ENCODE measurements around the gene SLC18A3.

The SLC18A3 gene

DNA sequence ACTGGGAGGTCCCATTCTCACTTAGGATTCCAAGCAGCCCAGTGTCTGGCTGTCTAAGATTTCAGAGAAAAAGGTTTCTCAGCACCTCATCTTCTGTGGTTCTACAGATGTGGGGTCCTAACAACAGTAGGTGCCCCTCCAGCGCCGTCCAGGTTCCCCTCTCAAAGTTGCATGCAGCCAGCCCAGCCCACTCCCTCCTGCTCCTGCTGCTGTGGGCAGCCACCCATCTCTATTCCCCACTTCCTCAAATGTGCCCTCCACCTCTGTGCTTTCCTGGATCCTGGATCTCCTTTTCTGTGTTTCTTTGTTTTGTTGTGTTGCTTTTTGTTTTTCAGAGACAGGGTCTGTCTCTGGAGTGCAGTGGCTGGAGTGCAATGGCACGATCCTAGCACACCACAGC lies 13.3 kb upstream of the SLC18A3 start:
- DNase-seq, result no peak

DNA sequence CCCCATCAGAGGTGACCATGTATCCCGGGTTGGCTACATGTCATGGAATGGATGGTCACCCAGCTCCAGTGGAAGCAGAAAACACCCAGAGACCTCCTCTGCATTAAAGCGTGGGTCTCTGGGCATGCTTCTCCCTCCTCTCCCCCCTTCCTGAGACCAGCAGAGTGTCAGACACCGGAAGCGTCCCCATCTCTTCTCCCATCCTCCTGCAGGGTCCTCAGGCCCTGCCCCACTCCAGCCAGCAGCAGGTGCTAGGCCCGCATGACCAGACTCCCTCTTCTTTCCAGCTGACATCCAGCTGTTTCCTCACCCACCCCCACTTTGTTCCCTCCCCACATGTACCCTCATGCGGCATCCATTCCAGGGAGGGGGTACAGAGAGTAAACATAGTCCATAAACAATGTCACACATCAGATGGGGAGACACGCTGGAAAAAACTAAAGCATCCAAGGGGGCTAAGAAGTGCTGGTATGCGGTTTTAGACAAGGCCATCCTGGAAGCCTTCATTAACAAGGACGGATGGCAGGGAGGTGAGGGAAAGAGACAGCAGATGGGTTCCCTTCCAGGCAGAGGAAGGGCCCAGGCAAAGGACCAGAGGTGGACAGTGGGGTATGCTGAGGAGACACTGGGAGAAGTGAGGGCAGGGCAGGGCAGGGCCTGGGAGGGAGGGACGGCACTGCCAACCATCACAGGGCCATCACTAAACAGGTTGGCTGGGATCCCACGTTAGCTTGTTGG lies 12.5 kb upstream of the SLC18A3 start:
- DNase-seq, result no peak

DNA sequence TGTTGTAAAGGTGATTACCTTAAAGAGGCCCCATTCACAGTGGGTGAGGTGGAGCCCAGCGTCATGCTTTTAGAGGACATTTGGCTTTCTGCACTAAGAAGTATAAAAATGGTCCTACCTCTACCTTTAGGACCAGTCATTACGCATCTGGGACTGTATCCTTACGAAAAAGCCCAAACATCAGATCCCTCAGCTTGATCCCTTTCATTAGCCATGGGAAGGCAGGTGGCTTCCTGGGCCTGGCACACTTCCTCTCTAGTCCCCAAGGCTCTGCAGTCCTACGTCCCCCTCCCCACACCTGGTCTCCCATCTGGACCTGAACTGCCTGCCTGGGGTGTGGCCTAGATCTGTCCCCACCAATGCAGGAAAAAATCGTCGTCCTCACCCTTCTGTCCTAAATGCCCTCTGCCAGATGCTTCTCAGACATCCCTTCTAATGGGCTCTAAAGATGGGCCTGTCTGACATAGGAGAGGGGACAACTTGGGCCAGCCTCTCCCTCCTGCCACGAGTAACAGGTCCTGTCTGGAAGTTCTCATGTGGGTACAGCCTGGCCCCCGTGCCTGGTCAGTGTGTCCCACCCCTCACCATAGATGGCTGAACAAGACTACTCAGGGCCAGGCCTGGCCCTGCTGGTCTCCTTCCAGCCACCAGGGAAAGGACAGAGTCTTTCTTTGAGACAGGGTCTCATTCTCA lies 11.8 kb upstream of the SLC18A3 start:
- no peak for DNase-seq

DNA sequence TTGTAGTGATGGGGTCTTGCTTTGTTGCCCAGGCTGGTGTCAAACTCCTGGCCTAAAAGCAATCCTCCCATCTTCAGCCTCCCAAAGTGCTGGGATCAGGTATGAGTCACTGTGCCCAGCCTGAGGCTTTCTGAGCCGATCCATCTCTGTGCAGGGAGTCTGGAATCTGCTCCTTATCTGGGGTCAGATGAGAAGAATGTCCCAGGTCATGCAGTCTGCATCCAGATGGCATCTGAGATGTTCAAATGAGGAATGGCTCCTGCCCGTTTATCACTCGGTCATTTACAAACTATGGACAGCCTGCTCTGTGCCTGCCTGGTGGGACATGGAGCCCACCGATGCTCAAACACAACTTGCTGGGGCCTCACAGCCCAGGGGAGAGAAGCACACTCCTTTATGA lies 11.1 kb upstream of the SLC18A3 start:
- no peak for DNase-seq

DNA sequence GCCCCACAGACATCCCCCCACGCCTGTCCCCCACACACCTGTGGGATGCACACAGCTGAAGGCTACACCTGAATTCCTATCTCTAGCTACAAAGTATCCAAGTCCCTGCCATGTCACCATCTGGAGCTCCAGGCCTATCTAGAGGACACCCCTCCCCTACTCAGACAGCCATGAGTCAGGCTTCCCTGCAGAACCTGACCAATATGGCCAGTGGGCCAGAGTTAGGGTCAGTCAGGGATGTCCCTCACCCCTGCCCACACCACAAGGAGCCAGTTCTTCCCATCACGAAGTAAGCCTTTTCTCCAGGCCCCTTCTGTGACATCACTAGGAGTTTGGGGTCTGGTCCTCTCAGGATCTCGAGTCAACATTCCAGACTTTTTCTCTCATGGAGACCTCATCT lies 10.6 kb upstream of the SLC18A3 start:
- DNase-seq, result no peak

DNA sequence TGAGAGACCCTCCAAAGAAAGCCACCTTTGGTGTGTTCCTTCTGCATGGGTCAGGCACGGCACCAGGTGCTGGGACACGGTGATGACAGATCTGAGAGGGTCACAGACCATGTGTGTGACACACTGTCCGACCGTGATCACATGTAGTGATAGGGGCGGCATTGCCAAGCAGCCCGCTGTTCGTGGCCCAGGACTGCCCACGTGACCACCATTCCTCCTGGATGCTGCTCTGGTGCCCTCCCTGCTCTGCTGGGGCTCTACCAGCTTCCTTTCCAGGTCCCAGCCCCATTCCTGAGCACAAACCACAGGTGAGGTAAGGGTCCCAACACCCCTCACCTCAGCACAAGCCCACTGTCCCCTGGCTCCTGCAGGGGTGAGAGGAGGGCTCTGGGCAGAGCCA lies 10.1 kb upstream of the SLC18A3 start:
- no peak for DNase-seq

DNA sequence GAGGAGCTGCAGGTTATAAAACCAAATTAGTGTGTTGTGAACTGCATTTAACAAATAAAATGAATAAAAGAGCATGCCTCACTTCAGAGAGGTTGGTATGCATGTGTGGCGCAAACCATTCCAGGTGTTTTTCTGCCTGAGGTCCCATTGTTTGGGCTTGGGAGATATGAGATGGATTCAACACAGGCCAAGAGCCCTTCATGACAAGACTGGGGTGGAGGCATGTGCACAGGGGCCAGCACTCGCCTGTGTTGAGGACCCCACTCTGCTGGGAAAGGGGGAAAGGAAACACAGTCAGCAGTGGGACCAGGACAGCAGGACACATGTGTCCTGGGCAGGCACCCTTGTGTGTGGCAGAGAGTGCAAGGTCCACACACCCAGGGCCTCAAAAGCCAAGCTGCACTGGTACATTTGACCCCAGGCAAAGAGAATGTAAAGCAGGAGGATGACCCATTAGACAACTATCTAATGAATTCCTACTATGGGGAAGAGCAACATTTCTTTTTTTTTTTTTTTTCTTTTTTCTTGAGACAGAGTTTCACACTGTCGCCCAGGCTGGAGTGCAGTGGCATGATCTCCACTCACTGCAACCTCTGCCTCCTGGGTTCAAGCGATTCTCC lies 9.2 kb upstream of the SLC18A3 start:
- no peak for DNase-seq

DNA sequence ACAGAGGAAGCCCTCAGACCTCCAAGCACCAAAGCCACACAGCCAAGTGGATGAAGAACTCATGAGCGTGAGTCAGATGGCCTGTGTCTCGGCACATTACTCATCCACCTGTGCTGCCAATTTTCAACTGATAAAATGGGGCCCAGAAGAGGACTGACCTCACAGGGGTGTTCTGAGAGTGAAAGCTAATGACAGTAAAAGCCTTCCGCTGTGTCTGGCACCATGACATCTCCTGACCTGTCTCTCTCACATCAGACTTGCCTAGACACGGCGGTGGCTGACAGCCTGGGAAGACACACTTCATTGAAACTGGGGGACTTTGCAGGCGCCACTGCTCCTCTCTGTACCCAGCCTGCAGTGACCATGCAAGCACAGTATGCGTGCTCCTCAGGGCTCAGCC lies 8.3 kb upstream of the SLC18A3 start:
- DNase-seq, result no peak

DNA sequence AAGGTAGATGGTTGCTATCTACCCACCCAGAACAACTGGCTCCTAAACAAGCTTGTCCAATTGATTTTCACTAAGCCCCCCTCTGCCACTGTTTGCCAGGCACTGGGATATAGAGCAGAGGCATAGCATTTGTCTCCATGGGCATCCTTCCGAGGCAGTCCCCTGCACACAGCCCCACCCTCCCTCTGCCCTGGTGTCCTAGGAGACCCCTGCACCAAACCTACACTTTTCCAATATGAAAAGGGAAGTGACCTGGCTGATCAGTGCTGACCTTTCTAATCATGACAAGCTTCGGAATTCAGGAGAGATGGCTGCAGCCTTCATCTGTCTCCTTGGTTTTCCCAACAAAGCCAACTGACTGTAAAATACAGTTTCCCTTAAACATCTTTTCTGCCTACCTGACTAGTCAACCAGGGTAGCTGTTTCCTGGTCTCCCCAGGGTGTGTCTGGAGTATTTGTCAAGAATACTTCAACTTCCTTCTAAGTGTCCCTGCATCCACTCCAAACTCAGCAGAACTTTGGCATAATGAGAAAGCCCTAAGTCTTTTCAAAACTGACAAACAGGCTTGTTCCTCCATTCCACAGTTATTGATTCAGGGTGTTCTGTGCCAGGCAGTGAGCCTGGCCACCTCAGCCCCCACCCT lies 7.6 kb upstream of the SLC18A3 start:
- no peak for DNase-seq

DNA sequence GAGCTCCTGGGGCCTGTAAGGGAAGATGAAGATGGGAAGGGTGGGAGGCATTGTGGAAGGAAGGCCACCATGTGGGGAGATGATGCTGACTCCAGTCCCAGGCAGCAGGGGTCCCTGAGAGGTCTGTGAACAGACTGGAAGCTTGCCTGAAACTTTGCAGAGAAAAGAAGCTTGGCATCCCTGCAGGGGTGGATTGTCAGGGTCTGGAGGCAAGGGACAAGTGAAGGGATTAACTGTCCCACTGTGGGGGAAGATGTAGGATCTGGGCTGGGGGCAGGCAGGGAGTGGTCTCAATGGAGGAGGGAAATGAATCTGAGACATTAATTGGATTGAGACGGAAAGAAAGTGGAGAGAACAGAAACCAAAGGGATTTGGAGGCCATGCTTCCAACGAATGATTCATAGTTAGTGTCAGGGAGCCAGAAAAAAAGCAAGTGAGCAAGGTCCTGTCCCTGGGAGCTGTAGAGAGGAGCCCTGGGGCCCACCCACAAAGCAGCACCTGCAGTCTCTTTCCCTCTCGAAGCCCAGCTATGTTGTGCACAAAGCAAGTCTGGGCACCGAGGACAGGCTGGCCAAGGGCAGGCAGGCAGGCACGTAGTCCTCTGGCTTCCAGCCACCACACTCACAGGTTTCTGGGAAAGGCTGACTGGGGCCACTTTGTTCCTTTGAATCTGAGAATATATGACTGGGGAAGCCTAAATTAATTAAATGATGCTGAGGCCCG lies 4.7 kb upstream of the SLC18A3 start:
- DNase-seq, result no peak

DNA sequence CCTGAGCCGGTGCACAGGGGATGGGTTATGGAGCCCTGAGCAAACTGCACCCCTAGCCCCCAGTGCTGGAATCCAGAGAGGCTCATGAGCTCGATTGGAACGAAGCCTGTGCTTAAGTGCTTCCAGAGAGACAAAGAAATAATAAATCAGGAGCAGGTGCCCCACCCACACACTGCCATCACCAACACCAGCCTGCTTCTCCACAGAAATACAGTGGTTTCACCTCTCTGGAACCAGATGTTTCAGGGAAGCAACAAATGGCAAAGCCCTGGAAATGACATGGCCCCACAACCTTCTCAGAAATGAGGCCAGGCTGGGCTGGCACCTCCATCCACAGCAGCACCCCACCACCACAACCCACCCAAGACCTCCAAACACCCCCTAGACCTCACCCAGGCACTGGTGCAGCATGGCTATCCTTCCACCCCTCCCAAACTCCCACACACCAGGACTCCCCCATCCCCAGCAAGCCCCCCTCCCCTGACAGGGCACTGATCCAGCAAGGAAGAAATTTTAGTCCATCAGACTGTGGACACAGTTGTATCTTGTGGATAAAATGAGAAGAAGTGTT lies 4.1 kb upstream of the SLC18A3 start:
- DNase-seq, result no peak

DNA sequence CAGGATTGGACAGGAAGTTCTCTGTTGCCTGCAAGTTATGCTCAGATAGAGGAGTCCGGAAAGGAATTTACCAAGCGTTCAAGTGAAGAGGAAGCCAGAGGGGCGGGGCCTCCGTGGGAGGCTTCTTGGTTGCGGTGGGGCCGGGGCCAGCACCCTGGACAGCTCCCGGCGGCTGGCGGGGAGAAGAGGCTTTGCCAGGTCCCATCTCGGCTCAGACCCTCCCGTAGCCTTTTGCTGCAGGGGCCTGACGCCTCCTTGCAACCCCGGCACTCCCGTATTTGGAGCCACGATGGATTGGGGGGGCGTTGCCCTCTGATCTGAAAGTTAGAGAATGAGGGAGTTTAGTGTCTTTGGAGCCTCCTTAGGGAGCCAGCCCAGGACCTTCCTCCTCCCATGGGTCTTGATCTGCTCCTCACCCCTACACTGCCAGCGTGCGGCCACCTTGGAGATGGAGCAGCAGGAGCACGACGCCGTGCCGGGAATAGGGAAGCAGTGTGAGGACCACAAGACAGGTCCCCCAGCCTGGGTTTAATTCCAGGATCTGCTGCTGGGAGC lies 3.1 kb upstream of the SLC18A3 start:
- DNase-seq, result peak; percentile 52

DNA sequence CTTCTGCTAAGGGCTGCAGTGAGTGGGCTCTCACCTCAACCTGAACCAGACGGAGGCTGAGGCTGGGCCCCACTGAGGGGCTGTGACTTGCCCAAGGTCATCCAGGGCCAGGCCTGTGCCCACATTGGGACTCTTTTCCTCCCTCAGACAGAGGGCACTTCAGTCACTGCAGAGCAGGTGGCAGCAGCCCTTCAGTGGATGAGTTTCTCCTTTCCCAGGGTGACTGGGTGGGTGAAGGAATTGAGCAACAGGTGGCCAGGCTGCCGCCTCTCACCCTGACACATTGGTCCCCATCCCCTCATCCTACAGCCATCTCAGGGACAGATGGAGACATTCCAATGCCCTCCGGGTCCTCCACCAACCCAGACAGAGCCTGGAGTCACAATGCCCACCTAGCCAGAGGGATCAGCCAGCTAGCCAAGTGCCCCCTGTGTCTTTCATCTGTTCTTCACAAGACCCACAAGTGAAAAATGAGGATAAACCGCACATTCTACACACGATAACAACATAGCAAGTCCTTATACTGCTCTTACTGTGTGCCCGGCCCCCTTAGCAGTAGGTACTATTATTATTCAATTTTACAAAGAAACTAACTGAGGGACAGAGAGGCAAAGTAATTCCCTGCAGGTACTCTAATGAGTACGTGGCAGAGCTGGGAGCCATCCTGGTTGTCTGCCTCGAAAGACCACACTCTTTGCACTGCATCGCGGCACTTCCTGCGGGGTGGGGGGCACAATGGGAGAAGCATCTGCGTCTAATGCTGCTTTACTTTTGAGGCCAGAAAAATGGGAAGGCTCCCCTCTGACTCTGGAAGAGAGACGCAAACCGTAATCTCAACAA lies 1.7 kb upstream of the SLC18A3 start:
- DNase-seq, result no peak

DNA sequence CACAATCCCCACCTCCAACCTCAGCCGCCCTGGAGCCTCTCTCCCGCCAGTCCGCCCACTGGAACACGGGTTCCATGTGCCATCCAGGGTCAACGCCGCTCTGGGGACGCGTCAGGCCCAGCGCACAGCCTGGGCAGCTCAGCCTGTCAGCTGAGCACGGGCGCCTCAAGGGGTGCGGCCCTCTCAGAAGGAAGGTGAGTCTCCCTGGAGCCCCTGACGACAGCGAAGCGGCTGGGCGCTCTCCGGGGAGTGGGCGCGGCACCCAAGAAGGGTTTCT lies 1.2 kb upstream of the SLC18A3 start:
- DNase-seq, result no peak

DNA sequence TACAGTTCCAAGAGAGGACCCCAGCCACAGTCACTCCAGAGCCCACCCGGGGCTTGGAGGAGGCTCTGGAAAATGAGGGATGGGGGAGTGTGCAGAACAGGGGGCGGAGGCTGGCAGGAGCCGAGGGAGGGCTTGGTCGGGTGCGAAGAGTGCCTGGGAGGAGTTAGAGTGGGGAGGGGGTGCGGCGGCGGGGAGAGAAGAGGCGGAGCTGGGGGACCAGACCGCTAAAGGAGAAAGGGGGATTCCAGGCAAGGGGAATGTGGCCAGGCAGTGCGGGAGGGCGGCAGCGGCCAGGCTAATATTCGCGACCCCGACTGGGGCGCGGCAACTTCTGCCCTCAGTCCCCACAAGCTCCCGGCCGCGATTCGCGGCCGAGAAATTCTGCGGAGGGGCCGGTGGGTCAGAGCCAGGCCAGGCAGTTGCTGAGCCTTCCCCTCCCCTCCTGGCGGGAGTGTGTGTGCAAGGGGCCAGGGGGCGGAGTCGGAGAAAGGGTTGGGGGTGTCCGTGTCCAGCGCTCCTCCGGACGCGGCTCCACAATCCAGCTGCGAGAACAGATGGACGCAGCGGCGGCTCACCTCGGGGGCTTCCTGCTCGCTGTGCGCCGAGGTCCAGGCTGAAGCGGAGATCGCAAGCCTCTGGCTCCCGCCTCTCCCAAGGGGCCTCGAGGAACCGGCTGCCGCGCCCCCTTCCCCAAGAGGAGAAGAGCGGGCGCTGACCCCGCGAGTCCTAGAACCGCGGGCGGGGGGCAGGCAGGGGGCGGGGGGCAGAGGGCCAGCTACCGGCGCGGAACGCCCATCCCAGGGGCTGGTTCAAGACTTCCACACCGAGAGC lies 612 bp upstream of the SLC18A3 start:
- DNase-seq, result no peak

DNA sequence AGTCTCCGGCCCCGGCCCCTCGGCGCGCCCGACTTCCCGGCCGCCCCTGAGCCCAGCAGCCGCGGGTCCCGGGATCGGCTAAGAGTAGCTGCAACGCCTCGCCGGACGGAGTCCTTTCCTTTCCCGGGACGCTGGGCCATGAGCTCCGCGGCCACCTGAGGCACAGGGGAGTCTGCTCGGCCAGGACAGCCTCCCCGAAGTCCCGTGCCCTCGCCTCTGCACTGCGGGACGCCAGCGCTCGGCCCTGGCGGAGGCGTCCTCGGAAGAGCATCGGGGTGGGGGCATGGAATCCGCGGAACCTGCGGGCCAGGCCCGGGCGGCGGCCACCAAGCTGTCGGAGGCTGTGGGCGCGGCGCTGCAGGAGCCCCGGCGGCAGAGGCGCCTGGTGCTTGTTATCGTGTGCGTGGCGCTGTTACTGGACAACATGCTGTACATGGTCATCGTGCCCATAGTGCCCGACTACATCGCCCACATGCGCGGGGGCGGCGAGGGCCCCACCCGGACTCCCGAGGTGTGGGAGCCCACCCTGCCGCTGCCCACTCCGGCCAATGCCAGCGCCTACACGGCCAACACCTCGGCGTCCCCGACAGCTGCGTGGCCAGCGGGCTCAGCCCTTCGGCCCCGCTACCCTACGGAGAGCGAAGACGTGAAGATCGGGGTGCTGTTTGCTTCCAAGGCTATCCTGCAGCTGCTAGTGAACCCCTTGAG lies 502 bp downstream of the SLC18A3 start:
- DNase-seq, result no peak

DNA sequence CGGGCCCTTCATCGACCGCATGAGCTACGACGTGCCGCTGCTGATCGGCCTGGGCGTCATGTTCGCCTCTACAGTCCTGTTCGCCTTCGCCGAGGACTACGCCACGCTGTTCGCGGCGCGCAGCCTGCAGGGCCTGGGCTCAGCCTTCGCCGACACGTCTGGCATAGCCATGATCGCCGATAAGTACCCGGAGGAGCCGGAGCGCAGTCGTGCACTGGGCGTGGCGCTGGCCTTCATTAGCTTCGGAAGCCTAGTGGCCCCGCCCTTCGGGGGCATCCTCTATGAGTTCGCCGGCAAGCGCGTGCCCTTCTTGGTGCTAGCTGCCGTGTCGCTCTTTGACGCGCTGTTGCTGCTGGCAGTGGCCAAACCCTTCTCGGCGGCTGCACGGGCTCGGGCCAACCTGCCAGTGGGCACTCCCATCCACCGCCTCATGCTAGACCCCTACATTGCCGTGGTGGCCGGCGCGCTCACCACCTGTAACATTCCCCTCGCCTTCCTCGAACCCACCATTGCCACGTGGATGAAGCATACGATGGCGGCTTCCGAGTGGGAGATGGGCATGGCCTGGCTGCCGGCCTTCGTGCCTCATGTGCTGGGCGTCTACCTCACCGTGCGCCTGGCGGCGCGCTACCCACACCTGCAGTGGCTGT lies 1.2 kb downstream of the SLC18A3 start:
- DNase-seq, result no peak

DNA sequence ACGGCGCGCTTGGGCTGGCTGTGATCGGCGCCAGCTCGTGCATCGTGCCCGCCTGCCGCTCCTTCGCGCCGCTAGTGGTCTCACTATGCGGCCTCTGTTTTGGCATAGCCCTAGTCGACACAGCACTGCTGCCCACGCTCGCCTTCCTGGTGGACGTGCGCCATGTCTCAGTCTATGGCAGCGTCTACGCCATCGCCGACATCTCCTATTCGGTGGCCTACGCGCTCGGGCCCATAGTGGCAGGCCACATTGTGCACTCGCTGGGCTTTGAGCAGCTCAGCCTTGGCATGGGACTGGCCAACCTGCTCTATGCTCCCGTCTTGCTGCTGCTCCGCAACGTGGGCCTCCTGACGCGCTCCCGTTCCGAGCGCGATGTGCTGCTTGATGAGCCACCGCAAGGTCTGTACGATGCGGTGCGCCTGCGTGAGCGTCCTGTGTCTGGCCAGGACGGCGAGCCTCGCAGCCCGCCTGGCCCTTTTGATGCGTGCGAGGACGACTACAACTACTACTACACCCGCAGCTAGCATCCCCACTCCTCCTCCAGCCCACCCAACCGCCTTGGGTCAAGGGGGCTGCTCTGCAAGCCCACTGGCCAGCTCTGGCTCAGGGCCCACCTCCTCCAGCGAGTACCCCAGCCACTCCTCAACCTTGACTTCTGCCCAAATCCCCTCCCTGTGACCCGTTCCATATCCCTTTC lies 1.9 kb downstream of the SLC18A3 start:
- DNase-seq, result no peak
